Colon (tissue), 2 donors: Measurements from ENCODE around the gene DONSON.

Experiments
- FAIRE-seq: peaks from 2 replicates; lab custom pipeline; 2012; peaks lifted over from hg19 to GRCh38; lab: Jason Lieb, UNC
- donor health status: control.
- donor health status: control.

The DONSON gene

GRCh38 chr21:33541105-33541711 lies 47.3 kb downstream of the DONSON start:
- FAIRE-seq = no peak

- FAIRE-seq = no peak
Observed at GRCh38 chr21:33540711-33541104, 47.8 kb downstream of the DONSON start.

GRCh38 chr21:33539616-33540015 lies 48.9 kb downstream of the DONSON start:
- no peak for FAIRE-seq

- no peak for FAIRE-seq
Observed at GRCh38 chr21:33537212-33537611, 51.3 kb downstream of the DONSON start.

- FAIRE-seq = no peak
Observed at GRCh38 chr21:33531007-33531406, 57.5 kb downstream of the DONSON start.
